Measurements from ENCODE around the gene CCDC9B. TPM values are rescaled to one million over a fixed set of nuclear protein-coding genes. Genes with fewer than 3 reads are reported as not detected.

CCDC9B gene
- total RNA-seq, 2 donors from 2014 or later, result 17.1 to 26.4 TPM

- DNase-seq (no peak), ATAC-seq (no peak)
- 85 to 87% methylated on average over 11 of the region's 11 CpGs for WGBS, 2 donors
- H3K27me3 ChIP-seq, result no peaks in the 10 kb centered on the region
- no peak overlapping the region for H3K4me3 ChIP-seq
- peaks cover 18% of the 10 kb centered on the region for H3K4me1 ChIP-seq
- intact Hi-C loops (cut with DNase I), result loop anchor here (5.0 kb wide), 1 partner anchor 51 kb away; no protein-coding TSS in a partner anchor
- TF ChIP-seq CTCF (IDR thresholded peaks at IDR 0.05), result no peak
- TF ChIP-seq POLR2A (IDR thresholded peaks at IDR 0.05), result no peak
- H3K9me3 ChIP-seq, result no peaks in the 10 kb centered on the region
- H3K36me3 ChIP-seq (replicated peaks in 1 of 2; ENCODE audit: insufficient read depth in 1 of 2, low read depth in 2 of 2), result no peaks in the 10 kb centered on the region
- H3K27ac ChIP-seq, result no peak overlapping the region
These were observed 25.1 kb upstream of the CCDC9B start for GRCh38 chr15:40365624-40366456.

- ATAC-seq, result no peak
- Histone ChIP-seq H3K27me3 (no peaks in the 10 kb centered on the region), H3K27ac (no peak overlapping the region), H3K9me3 (no peaks in the 10 kb centered on the region), H3K4me1 (peaks cover 18% of the 10 kb centered on the region), H3K36me3 (replicated peaks in 1 of 2; ENCODE audit: insufficient read depth in 1 of 2, low read depth in 2 of 2) (no peaks in the 10 kb centered on the region), H3K4me3 (no peak overlapping the region)
- WGBS, 2 donors, result 89 to 100% methylated on average over 4 to 5 of the region's 5 CpGs
- TF ChIP-seq CTCF (IDR thresholded peaks at IDR 0.05) (no peak), POLR2A (IDR thresholded peaks at IDR 0.05) (no peak)
- intact Hi-C loops (cut with DNase I), result loop anchor here (5.0 kb wide), 1 partner anchor 52 kb away; no protein-coding TSS in a partner anchor
- DNase-seq, result no peak
These were observed 24.3 kb upstream of the CCDC9B start for GRCh38 chr15:40365016-40365415.

GRCh38 chr15:40364251-40364650, 23.5 kb upstream of the CCDC9B start:
- TF ChIP-seq POLR2A (IDR thresholded peaks at IDR 0.05) (no peak), CTCF (IDR thresholded peaks at IDR 0.05) (no peak)
- no peak for ATAC-seq
- no peak overlapping the region for H3K4me3 ChIP-seq
- H3K27ac ChIP-seq, result no peak overlapping the region
- DNase-seq, result no peak
- no peaks in the 10 kb centered on the region for H3K9me3 ChIP-seq
- H3K4me1 ChIP-seq, result peaks cover 18% of the 10 kb centered on the region
- intact Hi-C loops (cut with DNase I), result no loop called here
- WGBS, 2 donors, result 71 to 81% methylated on average over 2 to 6 of the region's 6 CpGs
- no peaks in the 10 kb centered on the region for H3K36me3 ChIP-seq (replicated peaks in 1 of 2; ENCODE audit: insufficient read depth in 1 of 2, low read depth in 2 of 2)
- H3K27me3 ChIP-seq, result no peaks in the 10 kb centered on the region

- no peak for ATAC-seq
- Histone ChIP-seq H3K27ac (no peak overlapping the region), H3K36me3 (replicated peaks in 1 of 2; ENCODE audit: insufficient read depth in 1 of 2, low read depth in 2 of 2) (no peaks in the 10 kb centered on the region), H3K9me3 (no peaks in the 10 kb centered on the region), H3K27me3 (no peaks in the 10 kb centered on the region), H3K4me1 (peaks cover 21% of the 10 kb centered on the region), H3K4me3 (no peak overlapping the region)
- intact Hi-C loops (cut with DNase I), result no loop called here
- WGBS, 2 donors, result 80 to 88% methylated on average over 8 of the region's 8 CpGs
- DNase-seq, result no peak
- no peak for TF ChIP-seq POLR2A (IDR thresholded peaks at IDR 0.05)
- no peak for TF ChIP-seq CTCF (IDR thresholded peaks at IDR 0.05)
These were observed 22.9 kb upstream of the CCDC9B start for GRCh38 chr15:40363611-40364010.

GRCh38 chr15:40361640-40362039, 20.9 kb upstream of the CCDC9B start:
- H3K27me3 ChIP-seq, result no peaks in the 10 kb centered on the region
- ATAC-seq (no peak), DNase-seq (no peak)
- H3K4me1 ChIP-seq, result peaks cover 15% of the 10 kb centered on the region
- TF ChIP-seq CTCF (IDR thresholded peaks at IDR 0.05) (no peak), POLR2A (IDR thresholded peaks at IDR 0.05) (no peak)
- H3K36me3 ChIP-seq (replicated peaks in 1 of 2; ENCODE audit: insufficient read depth in 1 of 2, low read depth in 2 of 2), result no peaks in the 10 kb centered on the region
- intact Hi-C loops (cut with DNase I), result no loop called here
- 92 to 100% methylated on average over 1 to 2 of the region's 2 CpGs for WGBS, 2 donors
- no peak overlapping the region for H3K27ac ChIP-seq
- no peak overlapping the region for H3K4me3 ChIP-seq
- no peaks in the 10 kb centered on the region for H3K9me3 ChIP-seq

All from body of pancreas (tissue), 4 donors.